Neural progenitor cell (in vitro differentiated cells): ENCODE measurements around the gene CPNE4. TPM values are rescaled to one million over a fixed set of nuclear protein-coding genes. Genes with fewer than 3 reads are reported as not detected.
A peak's percentile ranks its signal among the peaks of the same experiment; 100 is the strongest.

ENCODE experiments used
- DNase-seq: peaks from one replicate; pipeline ENCODE4 v3.0.0-alpha.2; 2016; ENCODE audit warnings: low spot score
- H2AFZ ChIP-seq: fragments of 200-600 bp; sonication (generic); replicated peaks from 2 replicates; pipeline ENCODE4 v1.6.1; 2016; ENCODE audit warnings: antibody characterized with exemption
- H3F3A ChIP-seq: fragments of 200-600 bp; sonication (generic); 2 replicates; pipeline ENCODE4 v1.6.1; 2016; ENCODE audit warnings: antibody characterized with exemption, low read depth
- H3K27ac ChIP-seq: fragments of 200-600 bp; sonication (generic); 2 replicates; pipeline ENCODE4 v1.5.1; 2016; ENCODE audit warnings: mild to moderate bottlenecking
- H3K27me3 ChIP-seq: fragments of 200-600 bp; sonication (generic); 2 replicates; pipeline ENCODE4 v1.6.1; 2016; ENCODE audit warnings: mild to moderate bottlenecking, moderate library complexity
- H3K36me3 ChIP-seq: fragments of 200-600 bp; sonication (generic); 2 replicates; pipeline ENCODE4 v1.5.1; 2016
- H3K4me1 ChIP-seq: fragments of 200-600 bp; sonication (generic); 2 replicates; pipeline ENCODE4 v1.6.1; 2016; ENCODE audit warnings: mixed run types
- H3K4me2 ChIP-seq: fragments of 200-600 bp; sonication (generic); 2 replicates; pipeline ENCODE4 v1.6.1; 2016
- H3K4me3 ChIP-seq: fragments of 200-600 bp; sonication (generic); 2 replicates; pipeline ENCODE4 v1.5.1; 2016
- H3K79me2 ChIP-seq: fragments of 200-600 bp; sonication (generic); 2 replicates; pipeline ENCODE4 v1.6.1; 2016; ENCODE audit warnings: low read depth
- H3K9ac ChIP-seq: fragments of 200-600 bp; sonication (generic); 2 replicates; pipeline ENCODE4 v1.6.1; 2016
- H3K9me3 ChIP-seq: fragments of 200-600 bp; sonication (generic); 2 replicates; pipeline ENCODE4 v1.5.1; 2016; ENCODE audit warnings: low read depth
- H4K20me1 ChIP-seq: fragments of 200-600 bp; sonication (generic); 2 replicates; pipeline ENCODE4 v1.6.1; 2016; ENCODE audit warnings: low read depth
- H3K27ac Mint-ChIP-seq: 3 replicates; pipeline ENCODE4 v1.8.0; 2021; ENCODE audit warnings: mixed read lengths
- H3K27me3 Mint-ChIP-seq: 2 replicates; pipeline ENCODE4 v1.8.0; 2022; ENCODE audit warnings: low read depth, mild to moderate bottlenecking, inconsistent platforms, moderate library complexity, mixed read lengths; ENCODE audit not compliant: insufficient read depth
- H3K36me3 Mint-ChIP-seq: 3 replicates; pipeline ENCODE4 v1.8.0; 2021; ENCODE audit warnings: mixed read lengths
- H3K4me1 Mint-ChIP-seq: 3 replicates; pipeline ENCODE4 v1.8.0; 2021; ENCODE audit warnings: mixed read lengths
- H3K4me3 Mint-ChIP-seq: 3 replicates; pipeline ENCODE4 v1.8.0; 2021; ENCODE audit warnings: mild to moderate bottlenecking, moderate library complexity, mixed read lengths
- H3K9me3 Mint-ChIP-seq: 3 replicates; pipeline ENCODE4 v1.8.0; 2020; ENCODE audit warnings: mixed read lengths
- EZH2 ChIP-seq: fragments of 200-600 bp; sonication (generic); IDR thresholded peaks from 2 replicates; pipeline ENCODE4 v1.6.1; 2017; ENCODE audit warnings: antibody characterized with exemption, mild to moderate bottlenecking, moderate library complexity
- EZH2phosphoT487 ChIP-seq: fragments of 200-600 bp; sonication (generic); IDR thresholded peaks from 2 replicates; pipeline ENCODE4 v1.6.1; 2017; ENCODE audit warnings: antibody characterized with exemption
- total RNA-seq: library from RNA; depleted of rRNA; stranded (reverse); fragments of >200 nt; gene quantifications from 2 replicates; pipeline ENCODE4 v1.2.3, GENCODE V29; 2015; ENCODE audit warnings: low replicate concordance
- TF ChIP-seq, protein P1 (sequence below): fragments of 200-600 bp; sonication (generic); IDR thresholded peaks from 2 replicates; pipeline ENCODE4 v1.5.1; 2017; ENCODE audit warnings: antibody characterized with exemption, mild to moderate bottlenecking

CPNE4 gene
- total RNA-seq, 1 donor from 2014 or later: not detected

DNA sequence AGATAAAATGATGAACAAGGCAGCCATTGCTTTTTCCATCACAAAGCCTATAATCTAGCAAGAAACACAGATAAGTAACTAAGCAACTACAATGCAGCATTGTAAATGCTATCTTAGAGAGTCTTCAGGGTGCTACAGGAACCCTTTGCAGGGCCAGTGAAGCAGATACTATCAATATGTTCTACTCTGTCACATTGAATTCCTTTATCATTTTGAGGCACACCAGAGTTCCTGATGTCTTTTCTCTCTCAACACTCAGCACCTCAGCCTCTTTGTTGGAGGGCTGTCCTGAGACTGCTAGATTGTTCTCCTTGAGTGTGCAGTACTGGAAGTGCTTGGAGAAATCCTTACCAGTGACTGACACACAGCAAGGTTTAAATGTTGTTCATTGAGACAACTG lies 424.6 kb downstream of the CPNE4 start:
- Mint-ChIP-seq H3K36me3 (no peaks in the 10 kb centered on the region), H3K27ac (no peak overlapping the region), H3K4me1 (no peaks in the 10 kb centered on the region), H3K27me3 (no peaks in the 10 kb centered on the region), H3K4me3 (no peak overlapping the region), H3K9me3 (no peaks in the 10 kb centered on the region)
- Histone ChIP-seq H3K27ac (no peak overlapping the region), H3K9ac (no peak overlapping the region), H3K36me3 (no peaks in the 10 kb centered on the region), H3K9me3 (no peaks in the 10 kb centered on the region), H4K20me1 (no peaks in the 10 kb centered on the region), H3K79me2 (no peaks in the 10 kb centered on the region), H3K27me3 (no peaks in the 10 kb centered on the region), H3F3A (no peaks in the 10 kb centered on the region), H2AFZ (no peak overlapping the region), H3K4me1 (no peaks in the 10 kb centered on the region), H3K4me3 (no peak overlapping the region), H3K4me2 (no peak overlapping the region)
- DNase-seq: no peak
- TF ChIP-seq EZH2phosphoT487 (no peak), EZH2 (no peak)
- TF ChIP-seq, protein P1, sequence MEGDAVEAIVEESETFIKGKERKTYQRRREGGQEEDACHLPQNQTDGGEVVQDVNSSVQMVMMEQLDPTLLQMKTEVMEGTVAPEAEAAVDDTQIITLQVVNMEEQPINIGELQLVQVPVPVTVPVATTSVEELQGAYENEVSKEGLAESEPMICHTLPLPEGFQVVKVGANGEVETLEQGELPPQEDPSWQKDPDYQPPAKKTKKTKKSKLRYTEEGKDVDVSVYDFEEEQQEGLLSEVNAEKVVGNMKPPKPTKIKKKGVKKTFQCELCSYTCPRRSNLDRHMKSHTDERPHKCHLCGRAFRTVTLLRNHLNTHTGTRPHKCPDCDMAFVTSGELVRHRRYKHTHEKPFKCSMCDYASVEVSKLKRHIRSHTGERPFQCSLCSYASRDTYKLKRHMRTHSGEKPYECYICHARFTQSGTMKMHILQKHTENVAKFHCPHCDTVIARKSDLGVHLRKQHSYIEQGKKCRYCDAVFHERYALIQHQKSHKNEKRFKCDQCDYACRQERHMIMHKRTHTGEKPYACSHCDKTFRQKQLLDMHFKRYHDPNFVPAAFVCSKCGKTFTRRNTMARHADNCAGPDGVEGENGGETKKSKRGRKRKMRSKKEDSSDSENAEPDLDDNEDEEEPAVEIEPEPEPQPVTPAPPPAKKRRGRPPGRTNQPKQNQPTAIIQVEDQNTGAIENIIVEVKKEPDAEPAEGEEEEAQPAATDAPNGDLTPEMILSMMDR: no peak

DNA sequence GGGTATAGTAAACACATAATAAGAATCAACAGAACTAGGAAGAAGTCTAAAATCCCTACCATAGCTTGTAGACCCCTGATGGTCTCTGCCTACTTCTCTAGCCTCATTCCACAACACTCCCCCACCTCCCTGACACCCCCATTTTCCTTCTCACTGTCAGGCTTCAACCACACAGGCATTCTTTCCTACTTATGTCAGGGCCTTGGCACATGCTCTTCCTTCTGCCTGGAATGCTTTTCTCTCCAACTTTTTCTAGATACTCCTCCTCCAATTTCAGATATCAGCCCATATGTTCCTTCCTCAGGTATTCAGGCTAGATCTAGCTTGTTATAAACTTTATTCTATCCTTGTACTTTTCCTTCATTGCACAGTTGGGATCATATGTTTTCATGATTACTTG lies 426.1 kb downstream of the CPNE4 start:
- no peak overlapping the region for H3K9ac ChIP-seq
- no peak overlapping the region for H2AFZ ChIP-seq
- no peaks in the 10 kb centered on the region for H3K4me1 ChIP-seq
- no peak overlapping the region for H3K4me2 ChIP-seq
- Mint-ChIP-seq H3K36me3 (no peaks in the 10 kb centered on the region), H3K9me3 (no peaks in the 10 kb centered on the region), H3K4me3 (no peak overlapping the region), H3K27ac (no peak overlapping the region), H3K27me3 (no peaks in the 10 kb centered on the region), H3K4me1 (no peaks in the 10 kb centered on the region)
- no peak overlapping the region for H3K27ac ChIP-seq
- no peaks in the 10 kb centered on the region for H3K79me2 ChIP-seq
- H3K27me3 ChIP-seq: no peaks in the 10 kb centered on the region
- TF ChIP-seq, protein P1: no peak
- no peak for TF ChIP-seq EZH2phosphoT487
- TF ChIP-seq EZH2: no peak
- H3F3A ChIP-seq: no peaks in the 10 kb centered on the region
- no peaks in the 10 kb centered on the region for H3K36me3 ChIP-seq
- no peak overlapping the region for H3K4me3 ChIP-seq
- H4K20me1 ChIP-seq: no peaks in the 10 kb centered on the region
- H3K9me3 ChIP-seq: no peaks in the 10 kb centered on the region
- no peak for DNase-seq

DNA sequence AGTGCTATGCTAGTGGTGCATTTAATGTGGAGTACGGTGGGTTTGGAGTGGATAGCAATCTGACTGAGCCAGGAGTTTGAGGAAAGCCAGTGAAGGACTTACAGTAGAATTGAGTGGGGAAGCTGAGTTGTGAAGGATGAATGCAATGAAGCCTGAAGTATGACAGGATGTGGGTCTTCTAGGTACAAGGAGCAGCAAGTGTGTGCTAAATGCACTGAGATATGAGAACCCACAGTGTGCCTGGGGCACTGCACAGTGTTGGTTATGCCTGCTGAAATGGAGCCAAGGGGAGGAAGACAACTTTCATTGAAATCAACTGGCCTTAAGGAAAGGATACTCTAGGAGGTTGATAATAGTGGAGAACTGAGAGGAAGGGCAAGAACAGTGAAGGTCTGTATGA lies 426.5 kb downstream of the CPNE4 start:
- H3K36me3 Mint-ChIP-seq: no peaks in the 10 kb centered on the region
- DNase-seq: no peak
- Histone ChIP-seq H3K9ac (no peak overlapping the region), H3K27ac (no peak overlapping the region), H3K36me3 (no peaks in the 10 kb centered on the region), H3K4me2 (no peak overlapping the region), H4K20me1 (no peaks in the 10 kb centered on the region), H3K79me2 (no peaks in the 10 kb centered on the region), H3K4me3 (no peak overlapping the region), H3K9me3 (no peaks in the 10 kb centered on the region), H3K27me3 (no peaks in the 10 kb centered on the region), H3K4me1 (no peaks in the 10 kb centered on the region), H3F3A (no peaks in the 10 kb centered on the region), H2AFZ (no peak overlapping the region)
- TF ChIP-seq, protein P1: no peak
- TF ChIP-seq EZH2 (no peak), EZH2phosphoT487 (no peak)
- H3K9me3 Mint-ChIP-seq: no peaks in the 10 kb centered on the region
- H3K4me1 Mint-ChIP-seq: no peaks in the 10 kb centered on the region
- no peak overlapping the region for H3K4me3 Mint-ChIP-seq
- no peak overlapping the region for H3K27ac Mint-ChIP-seq
- no peaks in the 10 kb centered on the region for H3K27me3 Mint-ChIP-seq

DNA sequence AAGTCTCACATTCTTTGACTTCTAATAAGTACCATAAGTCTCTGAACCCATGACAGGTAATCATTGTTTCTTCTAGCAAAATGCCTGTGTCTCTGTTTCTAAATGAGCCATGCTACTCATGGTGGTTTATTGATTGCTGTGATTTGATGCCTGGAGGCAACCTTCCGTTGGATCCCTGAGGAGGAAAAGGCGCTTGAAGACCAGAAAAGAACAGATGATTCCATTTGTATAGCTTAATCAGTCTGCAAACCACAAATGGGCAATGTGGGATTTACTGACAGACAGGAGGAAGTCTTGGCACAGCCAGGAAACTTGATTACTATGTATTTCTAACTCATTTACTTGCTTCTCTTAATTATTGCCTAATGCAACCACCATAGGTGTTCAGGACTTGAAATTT lies 428.9 kb downstream of the CPNE4 start:
- H3K4me2 ChIP-seq: no peak overlapping the region
- H3K9ac ChIP-seq: no peak overlapping the region
- DNase-seq: no peak
- no peaks in the 10 kb centered on the region for H3K9me3 ChIP-seq
- H2AFZ ChIP-seq: no peak overlapping the region
- H3K27me3 ChIP-seq: no peaks in the 10 kb centered on the region
- H3K27ac ChIP-seq: no peak overlapping the region
- H3K4me1 Mint-ChIP-seq: no peaks in the 10 kb centered on the region
- H3K4me3 ChIP-seq: no peak overlapping the region
- TF ChIP-seq EZH2phosphoT487 (no peak), EZH2 (no peak)
- TF ChIP-seq, protein P1: no peak
- H3K27me3 Mint-ChIP-seq: no peaks in the 10 kb centered on the region
- H3K36me3 ChIP-seq: no peaks in the 10 kb centered on the region
- H3K79me2 ChIP-seq: no peaks in the 10 kb centered on the region
- no peaks in the 10 kb centered on the region for H3K9me3 Mint-ChIP-seq
- no peak overlapping the region for H3K4me3 Mint-ChIP-seq
- H3K36me3 Mint-ChIP-seq: no peaks in the 10 kb centered on the region
- H3K4me1 ChIP-seq: no peaks in the 10 kb centered on the region
- no peaks in the 10 kb centered on the region for H4K20me1 ChIP-seq
- H3K27ac Mint-ChIP-seq: peak overlapping the region; percentile 18
- H3F3A ChIP-seq: no peaks in the 10 kb centered on the region
